SK-N-SH (cell line): Measurements from ENCODE around the gene SYT1. TPM values are rescaled to one million over a fixed set of nuclear protein-coding genes. Genes with fewer than 3 reads are reported as not detected.

Experiments used
- CTCF ChIA-PET: fragments of 300-600, 350-600 bp; formaldehyde crosslinking; extraction: SDS; loops from one replicate; lab custom pipeline; 2021; lab: Yijun Ruan, JAX
- POLR2A ChIA-PET: fragments of 350-600 bp; sonication (Branson Sonifier 250); formaldehyde crosslinking; extraction: SDS; loops from one replicate; lab custom pipeline; 2020; ENCODE audit warnings: antibody characterized with exemption, inconsistent platforms; lab: Yijun Ruan, JAX
- DNase-seq: peaks from one replicate; pipeline ENCODE4 v3.0.0; 2012
- H2AFZ ChIP-seq: fragments of 200-600 bp; sonication (generic); 2 replicates; pipeline ENCODE4 v1.8.1; 2016; ENCODE audit warnings: antibody characterized with exemption, mild to moderate bottlenecking, low read depth
- H3F3A ChIP-seq: fragments of 200-600 bp; sonication (generic); replicated peaks from 2 replicates; pipeline ENCODE3; 2016; ENCODE audit warnings: antibody characterized with exemption, mild to moderate bottlenecking; ENCODE audit not compliant: insufficient read depth
- H3K27ac ChIP-seq, 2 experiments: fragments of 200-500 bp in 1 of 2; fragments of 200-600 bp in 1 of 2; sonication (Bioruptor generic) in 1 of 2; sonication (generic), shearing (Covaris generic) in 1 of 2; 2 replicates each; pipeline versions ENCODE4 v1.5.1 to v1.6.1; 2014 to 2016; ENCODE audit warnings: low read depth in 2 of 2, inconsistent platforms in 1 of 2, low read length in 1 of 2, mild to moderate bottlenecking in 1 of 2, mixed read lengths in 1 of 2
- H3K27me3 ChIP-seq: fragments of 200-600 bp; sonication (generic), shearing (Covaris generic); 2 replicates; pipeline ENCODE4 v1.6.1; 2016; ENCODE audit warnings: mixed run types; ENCODE audit not compliant: insufficient read depth
- H3K36me3 ChIP-seq, 2 experiments: fragments of 200-500 bp in 1 of 2; fragments of 200-600 bp in 1 of 2; sonication (Bioruptor generic) in 1 of 2; sonication (generic) in 1 of 2; replicated peaks in 1 of 2; 2 replicates each; pipeline versions ENCODE3 to v1.5.1; 2014 to 2016; ENCODE audit warnings: low read length in 1 of 2, mild to moderate bottlenecking in 1 of 2; ENCODE audit not compliant: insufficient read depth in 2 of 2, control insufficient read depth in 1 of 2
- H3K4me1 ChIP-seq, 2 experiments: fragments of 200-500 bp in 1 of 2; fragments of 200-600 bp in 1 of 2; sonication (Bioruptor generic) in 1 of 2; sonication (generic), shearing (Covaris generic) in 1 of 2; 2 replicates each; pipeline versions ENCODE4 v1.5.1 to v1.6.1; 2014 to 2016; ENCODE audit warnings: low read depth in 1 of 2, low read length in 1 of 2, mixed run types in 1 of 2; ENCODE audit not compliant: insufficient read depth in 2 of 2, control insufficient read depth in 1 of 2
- H3K4me2 ChIP-seq: fragments of 200-600 bp; sonication (generic), shearing (Covaris generic); 2 replicates; pipeline ENCODE4 v1.6.1; 2017; ENCODE audit warnings: mixed run types
- H3K4me3 ChIP-seq, 2 experiments: fragments of 200-500 bp in 1 of 2; fragments of 200-600 bp in 1 of 2; sonication (Bioruptor generic) in 1 of 2; sonication (generic), shearing (Covaris generic) in 1 of 2; 2 replicates each; pipeline versions ENCODE4 v1.5.1 to v1.8.1; 2014 to 2016; ENCODE audit warnings: low read depth in 2 of 2, inconsistent platforms in 1 of 2, low read length in 1 of 2, mild to moderate bottlenecking in 1 of 2, mixed read lengths in 1 of 2, moderate library complexity in 1 of 2
- H3K79me2 ChIP-seq: fragments of 200-600 bp; sonication (generic); 2 replicates; pipeline ENCODE4 v1.8.1; 2017; ENCODE audit warnings: mild to moderate bottlenecking; ENCODE audit not compliant: insufficient read depth
- H3K9ac ChIP-seq: fragments of 200-600 bp; sonication (generic); 2 replicates; pipeline ENCODE4 v1.6.1; 2017; ENCODE audit warnings: mixed run types
- H3K9me2 ChIP-seq: fragments of 200-600 bp; sonication (generic); 2 replicates; pipeline ENCODE4 v1.6.1; 2017; ENCODE audit warnings: mixed run types
- H3K9me3 ChIP-seq: fragments of 200-600 bp; sonication (generic); 2 replicates; pipeline ENCODE4 v1.6.1; 2017; ENCODE audit warnings: mixed run types, mild to moderate bottlenecking, moderate library complexity
- H4K20me1 ChIP-seq: fragments of 200-600 bp; sonication (generic); 2 replicates; pipeline ENCODE4 v1.6.1; 2017; ENCODE audit warnings: mild to moderate bottlenecking, mixed run types; ENCODE audit not compliant: insufficient read depth
- EP300 ChIP-seq, 2 experiments: IDR thresholded peaks; 2 replicates each; pipeline versions ENCODE4 v1.4.0 to v1.6.1; 2012; ENCODE audit warnings: borderline replicate concordance in 1 of 2, low read depth in 1 of 2, low read length in 1 of 2
- GATA2 ChIP-seq: sonication (generic); formaldehyde crosslinking; IDR thresholded peaks from 2 replicates; pipeline ENCODE4 v1.5.0; 2020; ENCODE audit warnings: mild to moderate bottlenecking, missing genetic modification reagents
- MAX ChIP-seq: IDR thresholded peaks from 2 replicates; pipeline ENCODE4 v1.4.0; 2012; ENCODE audit warnings: low read depth
- REST ChIP-seq: IDR thresholded peaks from 2 replicates; pipeline ENCODE4 v1.6.1; 2012; ENCODE audit warnings: mild to moderate bottlenecking, low read depth, low read length, moderate library complexity
- USF1 ChIP-seq: IDR thresholded peaks from 2 replicates; pipeline ENCODE4 v1.4.0; 2012; ENCODE audit warnings: low read depth, borderline replicate concordance
- WGBS: methylation state at CpG from one replicate; pipeline ENCODE4 v1.1.6; 2017; ENCODE audit warnings: low lambda C conversion rate; 5-methylcytosine and 5-hydroxymethylcytosine counted together
- polyA plus RNA-seq, 3 experiments: library from polyadenylated mRNA; depleted of rRNA; stranded (reverse); fragments of >200 nt; gene quantifications; 2 replicates each; pipeline ENCODE4 v1.2.3, GENCODE V29; 2012

SYT1 gene
- polyA plus RNA-seq, 1 of the 3 experiments (the other 2 are of a cell fraction): 12.7 TPM

GRCh38 chr12:79414252-79414651 lies 549.7 kb downstream of the SYT1 start:
- no peak for TF ChIP-seq GATA2
- no peak for DNase-seq
- Histone ChIP-seq H3F3A (no peaks in the 10 kb centered on the region), H3K27me3 (no peaks in the 10 kb centered on the region), H3K9me3 (no peaks in the 10 kb centered on the region), H3K4me3 (no peak overlapping the region), H4K20me1 (no peaks in the 10 kb centered on the region), H3K9me2 (no peaks in the 10 kb centered on the region), H2AFZ (no peak overlapping the region), H3K4me1 (peaks cover 0 to 15% of the 10 kb centered on the region in 2 experiments; a peak in 3 of 4 replicates), H3K4me2 (no peak overlapping the region), H3K9ac (no peak overlapping the region), H3K36me3 (no peaks in the 10 kb centered on the region), H3K79me2 (no peaks in the 10 kb centered on the region), H3K27ac (no peak overlapping the region)
- ChIA-PET CTCF (no interaction called here), POLR2A (no interaction called here)
- WGBS: 88% methylated on average over 2 of the region's 2 CpGs

GRCh38 chr12:79415321-79415720 lies 550.7 kb downstream of the SYT1 start:
- H3K27ac ChIP-seq: no peak overlapping the region
- H3K79me2 ChIP-seq: no peaks in the 10 kb centered on the region
- H2AFZ ChIP-seq: no peak overlapping the region
- no peak overlapping the region for H3K4me3 ChIP-seq
- H3K9me3 ChIP-seq: no peaks in the 10 kb centered on the region
- TF ChIP-seq USF1 (no peak), REST (no peak), EP300 (IDR thresholded peaks at IDR 0.05; ENCODE audit: borderline replicate concordance in 1 of 2, low read depth in 1 of 2, low read length in 1 of 2) (no peak), MAX (no peak)
- DNase-seq: no peak
- peaks cover 6% of the 10 kb centered on the region for H3F3A ChIP-seq
- no peak overlapping the region for H3K4me2 ChIP-seq
- no peaks in the 10 kb centered on the region for H3K36me3 ChIP-seq
- WGBS: 87% methylated on average over 2 of the region's 2 CpGs
- H3K9ac ChIP-seq: no peak overlapping the region
- H3K4me1 ChIP-seq: peaks cover 0 to 8% of the 10 kb centered on the region in 2 experiments; a peak in 3 of 4 replicates
- H4K20me1 ChIP-seq: no peaks in the 10 kb centered on the region
- CTCF ChIA-PET: no interaction called here
- H3K9me2 ChIP-seq: no peaks in the 10 kb centered on the region
- no peaks in the 10 kb centered on the region for H3K27me3 ChIP-seq
- POLR2A ChIA-PET: no interaction called here
